Smooth muscle cell (in vitro differentiated cells): ENCODE measurements around the gene CLK2. TPM values are rescaled to one million over a fixed set of nuclear protein-coding genes. Genes with fewer than 3 reads are reported as not detected.

Experiments used
- DNase-seq: peaks from one replicate; lab custom pipeline; 2025; ENCODE audit not compliant: unreplicated experiment; lab: John Stamatoyannopoulos, UW
- H2AFZ ChIP-seq: fragments of 200-600 bp; sonication (generic); 2 replicates; pipeline ENCODE4 v1.6.0; 2016; ENCODE audit warnings: antibody characterized with exemption, low read depth, mild to moderate bottlenecking
- H3F3A ChIP-seq: fragments of 200-600 bp; sonication (generic); 2 replicates; pipeline ENCODE4 v1.6.0; 2017; ENCODE audit warnings: antibody characterized with exemption, low read depth
- H3K27ac ChIP-seq: fragments of 200-600 bp; sonication (generic); 2 replicates; pipeline ENCODE4 v1.5.1; 2016; ENCODE audit warnings: low read depth, mild to moderate bottlenecking
- H3K27me3 ChIP-seq: fragments of 200-600 bp; sonication (generic); 2 replicates; pipeline ENCODE4 v1.6.1; 2016; ENCODE audit warnings: low read depth, mild to moderate bottlenecking
- H3K36me3 ChIP-seq: fragments of 200-600 bp; sonication (generic); 2 replicates; pipeline ENCODE4 v1.5.1; 2016; ENCODE audit warnings: low read depth
- H3K4me1 ChIP-seq: fragments of 200-600 bp; sonication (generic); 2 replicates; pipeline ENCODE4 v1.5.1; 2016; ENCODE audit warnings: low read depth
- H3K4me2 ChIP-seq: fragments of 200-600 bp; sonication (generic); 2 replicates; pipeline ENCODE4 v1.6.0; 2016; ENCODE audit warnings: mild to moderate bottlenecking
- H3K4me3 ChIP-seq: fragments of 200-600 bp; sonication (generic); 2 replicates; pipeline ENCODE4 v1.5.1; 2016; ENCODE audit warnings: mild to moderate bottlenecking
- H3K79me2 ChIP-seq: fragments of 200-600 bp; sonication (generic); 2 replicates; pipeline ENCODE4 v1.6.0; 2016; ENCODE audit warnings: low read depth, mild to moderate bottlenecking
- H3K9ac ChIP-seq: fragments of 200-600 bp; sonication (generic); 2 replicates; pipeline ENCODE4 v1.6.0; 2016; ENCODE audit warnings: low read depth
- H3K9me3 ChIP-seq: fragments of 200-600 bp; sonication (generic); replicated peaks from 2 replicates; pipeline ENCODE4 v1.5.1; 2016; ENCODE audit warnings: low read depth
- H4K20me1 ChIP-seq: fragments of 200-600 bp; sonication (generic); 2 replicates; pipeline ENCODE4 v1.6.0; 2016; ENCODE audit warnings: low read depth
- CTCF ChIP-seq: fragments of 200-600 bp; sonication (generic); IDR thresholded peaks from 2 replicates; pipeline ENCODE4 v1.5.1; 2017; ENCODE audit warnings: borderline replicate concordance, mild to moderate bottlenecking, antibody characterized with exemption; ENCODE audit not compliant: insufficient read depth, poor library complexity, severe bottlenecking
- WGBS: methylation state at CpG from one replicate; pipeline ENCODE4 v1.1.7; 2016; ENCODE audit warnings: low lambda C conversion rate; 5-methylcytosine and 5-hydroxymethylcytosine counted together
- polyA plus RNA-seq: library from polyadenylated mRNA; unstranded; fragments of >200 nt; fragmentation: Nextera tagmentation; extraction: Ambion mirVana; gene quantifications from 2 replicates; pipeline ENCODE4 v1.2.1, GENCODE V29; 2016
- total RNA-seq: library from RNA; depleted of rRNA; stranded (reverse); fragments of >200 nt; gene quantifications from 2 replicates; pipeline ENCODE4 v1.2.3, GENCODE V29; 2014

The CLK2 gene
- total and polyA plus RNA-seq, 2 experiments from 2014 or later, result 23.5 to 23.6 TPM

- H3K9me3 ChIP-seq, result no peaks in the 10 kb centered on the region
- 22% methylated on average over 38 of the region's 51 CpGs for WGBS
- no peaks in the 10 kb centered on the region for H3K27me3 ChIP-seq
- no peak within 1 kb of the TSS for H3K9ac ChIP-seq
- peaks cover 22% of the 10 kb centered on the region for H4K20me1 ChIP-seq
- H3K36me3 ChIP-seq, result no peaks in the 10 kb centered on the region
- peak within 1 kb of the TSS; percentile 75 for H3K4me3 ChIP-seq
- H3K4me1 ChIP-seq, result peaks cover 18% of the 10 kb centered on the region
- peak within 1 kb of the TSS; percentile 88 for H3K4me2 ChIP-seq
- TF ChIP-seq CTCF, result no peak
- H3K79me2 ChIP-seq, result no peaks in the 10 kb centered on the region
- no peak within 1 kb of the TSS for H3K27ac ChIP-seq
- peak; percentile 16 for DNase-seq
- H3F3A ChIP-seq, result peaks cover 12% of the 10 kb centered on the region
- no peak within 1 kb of the TSS for H2AFZ ChIP-seq
These were observed 47.6 kb upstream of the CLK2 start, which contains the start of gene RUSC1 for GRCh38 chr1:155320661-155321617. TSS of gene RUSC1 (plus strand) at chr1:155320894. CDS start at chr1:155321774, 880 bp downstream.

- no peak overlapping the region for H2AFZ ChIP-seq
- H3K9ac ChIP-seq, result no peak overlapping the region
- H3K27ac ChIP-seq, result no peak overlapping the region
- no peaks in the 10 kb centered on the region for H3K36me3 ChIP-seq
- H3K9me3 ChIP-seq, result no peaks in the 10 kb centered on the region
- peak overlapping the region; percentile 75 for H3K4me3 ChIP-seq
- H3K4me2 ChIP-seq, result peak overlapping the region; percentile 88
- peaks cover 15% of the 10 kb centered on the region for H3K4me1 ChIP-seq
- H4K20me1 ChIP-seq, result peaks cover 16% of the 10 kb centered on the region
- no peak for TF ChIP-seq CTCF
- no peaks in the 10 kb centered on the region for H3K79me2 ChIP-seq
- H3K27me3 ChIP-seq, result no peaks in the 10 kb centered on the region
- 77% methylated on average over 11 of the region's 11 CpGs for WGBS
- no peak for DNase-seq
- H3F3A ChIP-seq, result peaks cover 12% of the 10 kb centered on the region
These were observed 46.9 kb upstream of the CLK2 start for GRCh38 chr1:155320252-155320651.

GRCh38 chr1:155319536-155319935 lies 46.2 kb upstream of the CLK2 start:
- no peak for DNase-seq
- Histone ChIP-seq H3K9me3 (no peaks in the 10 kb centered on the region), H3F3A (peaks cover 10% of the 10 kb centered on the region), H2AFZ (no peak overlapping the region), H3K4me2 (no peak overlapping the region), H3K79me2 (no peaks in the 10 kb centered on the region), H3K4me3 (no peak overlapping the region), H3K27ac (no peak overlapping the region), H3K36me3 (no peaks in the 10 kb centered on the region), H3K9ac (no peak overlapping the region), H3K4me1 (peaks cover 14% of the 10 kb centered on the region), H4K20me1 (peaks cover 20% of the 10 kb centered on the region), H3K27me3 (no peaks in the 10 kb centered on the region)
- 92% methylated on average over 5 of the region's 5 CpGs for WGBS
- no peak for TF ChIP-seq CTCF
